ENCODE results near the gene LMOD2.

LMOD2 gene

DNA sequence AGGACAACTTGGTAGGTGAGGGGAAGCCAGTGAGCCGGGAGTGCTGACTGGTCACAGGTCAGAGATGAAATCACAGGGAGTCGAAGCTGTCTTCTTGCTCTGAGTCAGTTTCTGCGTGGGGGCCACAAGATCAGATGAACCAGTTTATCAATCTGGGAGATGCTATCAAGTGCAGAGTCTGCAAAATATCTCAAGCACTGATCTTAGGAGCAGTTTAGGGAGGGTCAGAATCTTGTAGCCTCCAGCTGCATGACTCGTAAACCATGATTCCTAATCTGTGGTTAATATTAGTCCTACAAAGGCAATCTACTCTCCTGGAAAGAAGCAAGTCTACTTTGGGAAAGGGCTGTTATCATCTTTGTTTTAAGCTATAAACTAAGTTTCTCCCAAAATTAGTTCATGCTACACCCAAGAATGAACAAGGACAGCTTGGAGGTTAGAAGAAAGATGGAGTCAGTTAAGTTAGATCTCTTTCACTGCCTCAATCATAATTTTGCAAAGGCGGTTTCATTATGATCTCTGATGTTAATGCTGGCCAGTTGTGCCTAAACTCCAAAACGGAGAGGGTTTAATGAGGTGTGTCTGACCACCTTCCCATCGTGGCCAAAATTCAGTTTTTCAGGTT is 8.4 kb upstream of the LMOD2 start:
- H3K27me3 ChIP-seq (ENCODE audit: insufficient read depth, low read length) = no peaks in the 10 kb centered on the region; the same call in 1 of the 2 replicates
- no peaks in the 10 kb centered on the region for H3K4me1 ChIP-seq (ENCODE audit: insufficient read depth, low read length, severe bottlenecking)
- H3K4me3 ChIP-seq (ENCODE audit: low read depth, low read length, poor library complexity, severe bottlenecking) = no peak overlapping the region
- no peaks in the 10 kb centered on the region for H3K79me2 ChIP-seq (ENCODE audit: insufficient read depth, low read length)
- no peak overlapping the region for H2AFZ ChIP-seq (ENCODE audit: low read length)
- no peak overlapping the region for H3K9ac ChIP-seq (ENCODE audit: low read length)
- no peaks in the 10 kb centered on the region for H3K9me2 ChIP-seq (ENCODE audit: low read depth, low read length)
- H3K9me3 ChIP-seq (ENCODE audit: low read length) = no peaks in the 10 kb centered on the region
- no peaks in the 10 kb centered on the region for H3K36me3 ChIP-seq (ENCODE audit: insufficient read depth, low read length)
- H3K4me2 ChIP-seq (ENCODE audit: low read length) = no peak overlapping the region
- H3F3A ChIP-seq (ENCODE audit: insufficient read depth, low read length) = no peaks in the 10 kb centered on the region
- H3K27ac ChIP-seq (ENCODE audit: low read depth, low read length, poor library complexity, severe bottlenecking) = no peak overlapping the region
- TF ChIP-seq, protein P1, sequence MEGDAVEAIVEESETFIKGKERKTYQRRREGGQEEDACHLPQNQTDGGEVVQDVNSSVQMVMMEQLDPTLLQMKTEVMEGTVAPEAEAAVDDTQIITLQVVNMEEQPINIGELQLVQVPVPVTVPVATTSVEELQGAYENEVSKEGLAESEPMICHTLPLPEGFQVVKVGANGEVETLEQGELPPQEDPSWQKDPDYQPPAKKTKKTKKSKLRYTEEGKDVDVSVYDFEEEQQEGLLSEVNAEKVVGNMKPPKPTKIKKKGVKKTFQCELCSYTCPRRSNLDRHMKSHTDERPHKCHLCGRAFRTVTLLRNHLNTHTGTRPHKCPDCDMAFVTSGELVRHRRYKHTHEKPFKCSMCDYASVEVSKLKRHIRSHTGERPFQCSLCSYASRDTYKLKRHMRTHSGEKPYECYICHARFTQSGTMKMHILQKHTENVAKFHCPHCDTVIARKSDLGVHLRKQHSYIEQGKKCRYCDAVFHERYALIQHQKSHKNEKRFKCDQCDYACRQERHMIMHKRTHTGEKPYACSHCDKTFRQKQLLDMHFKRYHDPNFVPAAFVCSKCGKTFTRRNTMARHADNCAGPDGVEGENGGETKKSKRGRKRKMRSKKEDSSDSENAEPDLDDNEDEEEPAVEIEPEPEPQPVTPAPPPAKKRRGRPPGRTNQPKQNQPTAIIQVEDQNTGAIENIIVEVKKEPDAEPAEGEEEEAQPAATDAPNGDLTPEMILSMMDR (IDR thresholded peaks at IDR 0.05; ENCODE audit: low read length) = no peak
- no peak for TF ChIP-seq EZH2 (IDR thresholded peaks at IDR 0.05; ENCODE audit: borderline replicate concordance, low read length)
- no peaks in the 10 kb centered on the region for H4K20me1 ChIP-seq (ENCODE audit: insufficient read depth, low read length)

DNA sequence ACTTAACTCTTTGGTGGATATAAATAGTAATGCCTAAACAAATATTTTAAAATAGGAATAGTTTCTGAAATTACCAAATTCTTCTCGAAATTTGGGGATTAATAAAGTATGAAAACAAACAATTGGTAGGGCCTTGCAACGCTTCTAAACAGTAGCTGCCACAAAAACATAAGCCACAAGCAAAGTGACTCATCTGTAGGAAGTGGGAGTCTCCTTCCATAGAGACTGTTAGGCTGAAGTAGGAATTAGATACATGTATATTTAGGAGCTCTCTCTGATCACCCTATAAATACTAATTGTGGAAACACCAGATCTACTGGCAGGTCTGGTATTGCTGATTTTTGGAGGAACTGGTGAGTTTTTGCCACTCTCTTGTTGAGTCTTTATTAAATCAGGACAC is 5.7 kb upstream of the LMOD2 start:
- Histone ChIP-seq H2AFZ (ENCODE audit: low read length) (no peak overlapping the region), H3F3A (ENCODE audit: insufficient read depth, low read length) (no peaks in the 10 kb centered on the region), H3K9me3 (ENCODE audit: low read length) (no peaks in the 10 kb centered on the region), H3K36me3 (ENCODE audit: insufficient read depth, low read length) (no peaks in the 10 kb centered on the region), H4K20me1 (ENCODE audit: insufficient read depth, low read length) (no peaks in the 10 kb centered on the region), H3K4me3 (ENCODE audit: low read depth, low read length, poor library complexity, severe bottlenecking) (no peak overlapping the region), H3K4me2 (ENCODE audit: low read length) (no peak overlapping the region), H3K4me1 (ENCODE audit: insufficient read depth, low read length, severe bottlenecking) (no peaks in the 10 kb centered on the region), H3K9ac (ENCODE audit: low read length) (no peak overlapping the region), H3K79me2 (ENCODE audit: insufficient read depth, low read length) (no peaks in the 10 kb centered on the region), H3K27ac (ENCODE audit: low read depth, low read length, poor library complexity, severe bottlenecking) (no peak overlapping the region), H3K9me2 (ENCODE audit: low read depth, low read length) (no peaks in the 10 kb centered on the region), H3K27me3 (ENCODE audit: insufficient read depth, low read length) (no peaks in the 10 kb centered on the region)
- TF ChIP-seq, protein P1 (IDR thresholded peaks at IDR 0.05; ENCODE audit: low read length) = no peak
- no peak for TF ChIP-seq EZH2 (IDR thresholded peaks at IDR 0.05; ENCODE audit: borderline replicate concordance, low read length)

DNA sequence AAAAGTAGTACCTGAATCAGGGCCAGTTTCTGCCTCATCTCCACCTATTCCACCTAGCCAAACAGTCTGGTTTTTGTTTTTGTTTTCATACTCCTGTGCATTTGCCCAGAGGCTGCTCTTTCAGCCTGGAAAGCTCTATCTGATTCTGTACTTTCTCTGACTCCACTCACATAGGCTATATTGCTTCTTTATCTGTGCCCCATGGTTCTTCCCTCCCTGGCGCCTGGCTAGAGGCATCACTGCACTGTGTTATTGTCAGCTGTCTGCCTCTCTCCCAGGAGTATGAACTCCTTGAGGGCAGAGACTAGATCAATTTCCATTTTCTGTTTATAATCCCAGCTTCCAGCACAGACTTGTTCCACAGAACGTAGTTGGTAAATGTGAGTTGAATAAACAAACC is 5.1 kb upstream of the LMOD2 start:
- H3K27me3 ChIP-seq (ENCODE audit: insufficient read depth, low read length) = no peaks in the 10 kb centered on the region
- H3K4me3 ChIP-seq (ENCODE audit: low read depth, low read length, poor library complexity, severe bottlenecking) = no peak overlapping the region
- H3K9me3 ChIP-seq (ENCODE audit: low read length) = no peaks in the 10 kb centered on the region
- no peaks in the 10 kb centered on the region for H4K20me1 ChIP-seq (ENCODE audit: insufficient read depth, low read length)
- no peak overlapping the region for H2AFZ ChIP-seq (ENCODE audit: low read length)
- TF ChIP-seq, protein P1 (IDR thresholded peaks at IDR 0.05; ENCODE audit: low read length) = no peak
- TF ChIP-seq EZH2 (IDR thresholded peaks at IDR 0.05; ENCODE audit: borderline replicate concordance, low read length) = no peak
- no peaks in the 10 kb centered on the region for H3K79me2 ChIP-seq (ENCODE audit: insufficient read depth, low read length)
- H3K4me2 ChIP-seq (ENCODE audit: low read length) = no peak overlapping the region
- no peaks in the 10 kb centered on the region for H3K9me2 ChIP-seq (ENCODE audit: low read depth, low read length)
- no peak overlapping the region for H3K9ac ChIP-seq (ENCODE audit: low read length)
- H3F3A ChIP-seq (ENCODE audit: insufficient read depth, low read length) = no peaks in the 10 kb centered on the region
- H3K4me1 ChIP-seq (ENCODE audit: insufficient read depth, low read length, severe bottlenecking) = no peaks in the 10 kb centered on the region
- no peaks in the 10 kb centered on the region for H3K36me3 ChIP-seq (ENCODE audit: insufficient read depth, low read length)
- H3K27ac ChIP-seq (ENCODE audit: low read depth, low read length, poor library complexity, severe bottlenecking) = no peak overlapping the region

Measured in OCI-LY1 (cell line).